Neutrophil (primary cell): Measurements from ENCODE around the gene SPNS3.

Source experiments
- H3K27ac ChIP-seq: fragments of 200-600 bp; sonication (generic); 2 replicates; pipeline ENCODE4 v1.5.1; 2016; ENCODE audit warnings: mild to moderate bottlenecking, moderate library complexity
- H3K27me3 ChIP-seq: fragments of 200-600 bp; sonication (generic); 2 replicates; pipeline ENCODE4 v1.6.0; 2016; ENCODE audit warnings: mild to moderate bottlenecking
- H3K36me3 ChIP-seq: fragments of 200-600 bp; sonication (generic); 2 replicates; pipeline ENCODE4 v1.5.1; 2017
- H3K4me1 ChIP-seq, 2 experiments: fragments of 200-600 bp in 1 of 2; sonication (generic) in 1 of 2; 1 replicate in 1 of 2; 2 replicates in 1 of 2; pipeline versions ENCODE4 v1.5.1 to v1.6.1; 2013 to 2016; ENCODE audit warnings: low read depth in 1 of 2, low read length in 1 of 2, mild to moderate bottlenecking in 1 of 2, moderate library complexity in 1 of 2; ENCODE audit not compliant: control insufficient read depth in 1 of 2, insufficient read depth in 1 of 2
- H3K4me3 ChIP-seq, 2 experiments: fragments of 200-600 bp in 1 of 2; sonication (generic) in 1 of 2; 1 replicate in 1 of 2; 2 replicates in 1 of 2; pipeline ENCODE4 v1.5.1; 2013 to 2016; ENCODE audit warnings: low read depth in 1 of 2, low read length in 1 of 2, mild to moderate bottlenecking in 1 of 2, moderate library complexity in 1 of 2
- H3K9me3 ChIP-seq: fragments of 200-600 bp; sonication (generic); 2 replicates; pipeline ENCODE4 v1.5.1; 2016
- TF ChIP-seq, protein P1 (sequence below): fragments of 200-600 bp; sonication (generic); IDR thresholded peaks from 2 replicates; pipeline ENCODE4 v1.5.1; 2016; ENCODE audit warnings: antibody characterized with exemption

SPNS3 gene

DNA sequence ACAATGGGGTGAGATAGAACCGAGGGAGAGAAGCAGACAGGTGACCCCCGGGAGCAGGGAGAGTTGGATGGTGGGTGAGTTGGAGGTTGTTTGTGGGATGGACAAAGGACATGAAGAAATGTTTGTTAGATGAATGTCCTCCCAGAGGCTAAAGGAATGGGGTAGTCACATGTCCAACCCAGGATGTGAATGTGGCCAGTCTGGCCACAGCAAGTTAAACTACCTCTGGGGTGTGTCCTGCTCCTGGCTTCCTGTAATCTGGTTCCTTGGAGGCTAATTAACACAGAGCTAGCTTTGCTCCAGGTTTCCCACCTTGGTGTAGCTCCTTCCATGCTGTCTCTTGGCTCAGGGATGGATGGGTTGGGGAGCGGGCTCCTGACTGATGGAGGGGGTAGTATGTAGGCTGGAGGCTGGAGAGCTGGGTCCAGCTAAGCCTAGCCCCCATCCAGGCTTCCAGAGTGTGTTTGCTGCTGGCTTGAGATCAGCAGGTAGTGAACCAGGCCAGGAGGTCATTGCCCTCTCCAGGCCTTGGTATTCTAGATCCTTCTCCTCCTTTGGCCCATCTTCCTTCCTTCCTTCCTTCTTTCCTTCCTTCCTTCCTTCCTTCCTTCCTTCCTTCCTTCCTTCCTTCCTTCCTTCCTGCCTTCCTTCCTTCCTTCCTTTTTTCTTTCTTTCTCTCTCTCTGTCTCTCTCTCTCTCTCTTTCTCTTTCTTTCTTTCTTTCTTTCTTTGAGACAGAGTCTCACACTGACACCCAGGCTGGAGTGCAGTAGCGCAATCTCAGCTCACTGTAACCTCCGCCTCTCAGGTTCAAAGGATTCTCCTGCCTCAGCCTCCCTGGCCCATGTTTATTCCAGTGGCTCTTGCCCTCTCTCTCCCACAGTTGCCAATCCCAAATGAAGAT lies 39.3 kb upstream of the SPNS3 start:
- H3K4me1 ChIP-seq, result peaks cover 0 to 6% of the 10 kb centered on the region in 2 experiments
- H3K36me3 ChIP-seq, result no peaks in the 10 kb centered on the region
- no peaks in the 10 kb centered on the region for H3K9me3 ChIP-seq
- no peaks in the 10 kb centered on the region for H3K27me3 ChIP-seq
- H3K27ac ChIP-seq, result no peak overlapping the region
- TF ChIP-seq, protein P1, sequence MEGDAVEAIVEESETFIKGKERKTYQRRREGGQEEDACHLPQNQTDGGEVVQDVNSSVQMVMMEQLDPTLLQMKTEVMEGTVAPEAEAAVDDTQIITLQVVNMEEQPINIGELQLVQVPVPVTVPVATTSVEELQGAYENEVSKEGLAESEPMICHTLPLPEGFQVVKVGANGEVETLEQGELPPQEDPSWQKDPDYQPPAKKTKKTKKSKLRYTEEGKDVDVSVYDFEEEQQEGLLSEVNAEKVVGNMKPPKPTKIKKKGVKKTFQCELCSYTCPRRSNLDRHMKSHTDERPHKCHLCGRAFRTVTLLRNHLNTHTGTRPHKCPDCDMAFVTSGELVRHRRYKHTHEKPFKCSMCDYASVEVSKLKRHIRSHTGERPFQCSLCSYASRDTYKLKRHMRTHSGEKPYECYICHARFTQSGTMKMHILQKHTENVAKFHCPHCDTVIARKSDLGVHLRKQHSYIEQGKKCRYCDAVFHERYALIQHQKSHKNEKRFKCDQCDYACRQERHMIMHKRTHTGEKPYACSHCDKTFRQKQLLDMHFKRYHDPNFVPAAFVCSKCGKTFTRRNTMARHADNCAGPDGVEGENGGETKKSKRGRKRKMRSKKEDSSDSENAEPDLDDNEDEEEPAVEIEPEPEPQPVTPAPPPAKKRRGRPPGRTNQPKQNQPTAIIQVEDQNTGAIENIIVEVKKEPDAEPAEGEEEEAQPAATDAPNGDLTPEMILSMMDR, result no peak
- H3K4me3 ChIP-seq, result no peak overlapping the region

DNA sequence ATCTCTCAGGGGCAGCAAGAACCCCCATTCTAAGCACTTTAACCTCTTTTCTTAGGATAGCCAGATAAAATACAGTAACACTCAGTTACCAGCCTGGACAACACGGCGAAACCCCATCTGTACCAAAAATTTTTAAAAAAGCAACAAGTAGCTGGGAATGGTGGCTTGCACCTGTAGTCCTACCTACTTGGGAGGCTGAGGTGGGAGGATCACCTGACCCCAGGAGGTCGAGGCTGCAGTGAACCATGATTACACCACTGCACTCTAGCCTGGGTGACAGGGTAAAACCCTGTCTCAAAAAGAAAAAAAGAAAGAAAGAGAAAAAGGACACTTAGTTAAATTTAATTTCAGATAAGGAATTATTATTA lies 38.6 kb upstream of the SPNS3 start:
- Histone ChIP-seq H3K4me3 (no peak overlapping the region), H3K4me1 (peaks cover 0 to 6% of the 10 kb centered on the region in 2 experiments), H3K36me3 (no peaks in the 10 kb centered on the region), H3K27ac (no peak overlapping the region), H3K27me3 (no peaks in the 10 kb centered on the region), H3K9me3 (no peaks in the 10 kb centered on the region)
- TF ChIP-seq, protein P1, result no peak

- Histone ChIP-seq H3K36me3 (no peaks in the 10 kb centered on the region), H3K9me3 (no peaks in the 10 kb centered on the region), H3K27me3 (no peaks in the 10 kb centered on the region)
Observed at GRCh38 chr17:4397840-4398239, 35.9 kb upstream of the SPNS3 start.

DNA sequence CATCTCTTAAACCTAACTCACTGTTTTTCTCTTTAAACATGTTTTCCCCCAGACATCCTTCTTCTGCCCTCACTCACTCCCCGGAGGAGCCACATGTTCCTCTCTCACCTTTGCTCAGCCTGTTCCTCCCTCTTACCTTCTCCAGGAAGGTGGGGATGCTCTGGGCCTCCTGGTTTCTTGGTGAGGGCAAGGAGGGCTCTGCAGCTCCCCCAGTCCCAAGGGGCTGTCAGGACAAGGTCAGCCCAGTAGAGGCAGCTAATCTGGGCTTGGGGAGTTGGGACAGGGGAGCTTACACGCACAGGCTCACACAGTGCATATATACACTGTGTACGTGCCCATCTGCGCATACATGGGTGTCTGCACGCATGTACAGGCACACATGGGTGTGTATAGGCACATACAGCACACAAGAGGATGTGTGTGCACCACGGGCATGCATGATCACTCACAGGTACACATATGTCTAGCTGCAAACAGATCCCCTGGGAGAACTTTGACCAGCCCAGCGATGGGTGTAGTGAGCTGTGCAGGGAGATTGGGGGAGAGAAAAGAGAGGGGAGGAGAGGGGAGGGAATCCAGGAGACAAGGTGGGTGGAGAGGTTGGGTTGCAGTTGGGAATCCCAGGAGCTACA lies 28.6 kb upstream of the SPNS3 start:
- TF ChIP-seq, protein P1, result no peak
- H3K36me3 ChIP-seq, result no peaks in the 10 kb centered on the region
- H3K4me1 ChIP-seq, result no peaks in the 10 kb centered on the region
- no peaks in the 10 kb centered on the region for H3K27me3 ChIP-seq
- H3K4me3 ChIP-seq, result no peak overlapping the region
- H3K9me3 ChIP-seq, result no peaks in the 10 kb centered on the region
- no peak overlapping the region for H3K27ac ChIP-seq

More at GRCh38 chr17:4397840-4398239, 35.9 kb upstream of the SPNS3 start:
- no peak overlapping the region for H3K4me3 ChIP-seq
- H3K27ac ChIP-seq, result no peak overlapping the region
- H3K4me1 ChIP-seq, result peaks cover 0 to 6% of the 10 kb centered on the region in 2 experiments
- TF ChIP-seq, protein P1, result no peak

GRCh38 chr17:4405699-4406098 lies 28.0 kb upstream of the SPNS3 start:
- Histone ChIP-seq H3K27me3 (no peaks in the 10 kb centered on the region), H3K9me3 (no peaks in the 10 kb centered on the region), H3K4me1 (no peaks in the 10 kb centered on the region), H3K4me3 (no peak overlapping the region), H3K27ac (no peak overlapping the region), H3K36me3 (no peaks in the 10 kb centered on the region)
- TF ChIP-seq, protein P1, result no peak
